Measurements from ENCODE around the gene CTSL. TPM values are rescaled to one million over a fixed set of nuclear protein-coding genes. Genes with fewer than 3 reads are reported as not detected.

Gene CTSL
- total RNA-seq, 1 experiment from 2014 or later = 17.0 TPM

DNA sequence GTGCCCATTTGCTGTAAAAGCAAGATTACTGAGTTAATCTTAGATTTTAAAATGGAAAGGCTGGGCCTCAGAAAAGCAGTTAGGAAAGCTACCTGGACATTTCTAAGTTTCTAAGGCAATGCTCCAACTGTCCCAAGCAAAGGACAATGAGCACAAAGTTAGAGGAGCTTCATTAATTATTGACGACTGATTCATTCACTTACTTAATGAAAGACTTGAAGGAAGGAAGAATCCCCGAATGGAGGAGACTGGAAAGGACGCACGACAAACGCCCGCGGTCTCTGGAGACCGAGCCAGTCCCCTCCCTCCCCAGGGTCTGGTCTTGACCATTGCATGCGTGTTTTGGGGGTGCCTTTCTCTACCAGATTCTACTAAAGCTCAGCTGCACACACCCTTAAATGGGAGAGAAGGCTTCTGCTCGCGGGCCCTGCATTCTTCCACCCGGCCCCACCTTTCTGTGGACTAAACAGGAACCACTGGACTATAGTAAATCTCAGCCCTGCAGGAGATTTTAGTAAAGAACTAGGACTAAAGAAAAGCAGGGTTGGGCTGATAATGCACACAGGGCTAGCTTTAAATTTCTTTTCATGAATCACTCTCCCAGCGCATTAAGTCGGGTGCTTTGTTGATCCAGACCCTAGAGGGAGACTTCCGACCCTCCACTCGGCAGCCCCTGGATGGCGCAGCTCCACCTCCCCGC is 44.8 kb downstream of the CTSL start:
- Histone ChIP-seq H3K4me1 (ENCODE audit: insufficient read depth, low read length, poor library complexity, severe bottlenecking) (no peaks in the 10 kb centered on the region), H3K27me3 (replicated peaks; ENCODE audit: insufficient read depth, low read depth, low read length, poor library complexity) (no peaks in the 10 kb centered on the region), H3K4me3 (ENCODE audit: low read depth, low read length, poor library complexity, severe bottlenecking) (no peak overlapping the region), H3K36me3 (ENCODE audit: insufficient read depth, low read length, poor library complexity, severe bottlenecking) (no peaks in the 10 kb centered on the region), H3K27ac (ENCODE audit: low read depth, low read length, poor library complexity, severe bottlenecking) (no peak overlapping the region), H3K9me3 (ENCODE audit: low read depth, low read length, poor library complexity, severe bottlenecking) (no peaks in the 10 kb centered on the region)
- ChIA-PET CTCF (no interaction called here), POLR2A (ENCODE audit: low non-redundant PET) (no interaction called here)
- no peak for TF ChIP-seq EZH2 (IDR thresholded peaks at IDR 0.05; ENCODE audit: borderline replicate concordance, low read depth, low read length, poor library complexity, severe bottlenecking)
- TF ChIP-seq, protein P1, sequence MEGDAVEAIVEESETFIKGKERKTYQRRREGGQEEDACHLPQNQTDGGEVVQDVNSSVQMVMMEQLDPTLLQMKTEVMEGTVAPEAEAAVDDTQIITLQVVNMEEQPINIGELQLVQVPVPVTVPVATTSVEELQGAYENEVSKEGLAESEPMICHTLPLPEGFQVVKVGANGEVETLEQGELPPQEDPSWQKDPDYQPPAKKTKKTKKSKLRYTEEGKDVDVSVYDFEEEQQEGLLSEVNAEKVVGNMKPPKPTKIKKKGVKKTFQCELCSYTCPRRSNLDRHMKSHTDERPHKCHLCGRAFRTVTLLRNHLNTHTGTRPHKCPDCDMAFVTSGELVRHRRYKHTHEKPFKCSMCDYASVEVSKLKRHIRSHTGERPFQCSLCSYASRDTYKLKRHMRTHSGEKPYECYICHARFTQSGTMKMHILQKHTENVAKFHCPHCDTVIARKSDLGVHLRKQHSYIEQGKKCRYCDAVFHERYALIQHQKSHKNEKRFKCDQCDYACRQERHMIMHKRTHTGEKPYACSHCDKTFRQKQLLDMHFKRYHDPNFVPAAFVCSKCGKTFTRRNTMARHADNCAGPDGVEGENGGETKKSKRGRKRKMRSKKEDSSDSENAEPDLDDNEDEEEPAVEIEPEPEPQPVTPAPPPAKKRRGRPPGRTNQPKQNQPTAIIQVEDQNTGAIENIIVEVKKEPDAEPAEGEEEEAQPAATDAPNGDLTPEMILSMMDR (conservative IDR thresholded peaks at IDR 0.05; ENCODE audit: low read depth, low read length) = no peak
- no peak for DNase-seq (ENCODE audit: low spot score)
- intact Hi-C loops (cut with micrococcal nuclease; ENCODE audit: unreplicated experiment) = no loop called here
- BruUV-seq (replicated peaks) = no TSS peak

DNA sequence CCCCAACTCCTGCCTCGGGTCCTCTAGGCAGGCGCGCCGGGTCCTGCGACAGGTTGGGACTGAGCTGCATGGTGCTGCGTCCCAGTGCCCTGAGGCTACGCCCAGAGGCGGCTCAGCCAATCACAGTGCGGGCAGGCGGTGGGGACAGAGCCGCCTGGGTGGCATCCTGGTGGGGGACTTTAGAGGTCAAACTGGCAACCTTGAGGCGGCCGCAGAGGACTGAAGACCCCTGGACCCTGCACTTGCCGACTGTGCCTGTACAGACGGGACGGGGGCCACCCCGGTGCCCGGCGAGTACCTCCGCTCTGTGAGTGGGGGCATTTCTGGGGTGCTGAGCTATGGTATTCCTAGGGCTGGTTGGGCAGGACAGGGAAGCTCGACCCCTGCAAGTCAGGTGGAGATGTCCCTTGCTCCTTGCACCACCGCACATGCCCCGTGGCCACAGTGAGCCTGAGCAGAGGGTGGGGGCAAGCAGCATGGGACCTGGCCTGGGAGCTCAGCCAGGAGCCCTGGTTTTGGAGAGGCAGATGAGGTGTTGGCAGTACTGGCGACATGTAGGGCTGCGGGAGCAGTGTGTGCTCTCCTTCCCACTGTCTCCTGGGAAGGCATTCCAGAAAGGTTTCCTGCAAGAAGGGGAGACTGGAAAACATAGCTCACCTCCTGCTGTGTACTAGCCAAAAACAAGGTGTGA is 45.5 kb downstream of the CTSL start:
- no TSS peak for BruUV-seq (replicated peaks)
- CTCF ChIA-PET = no interaction called here
- H3K27me3 ChIP-seq (replicated peaks; ENCODE audit: insufficient read depth, low read depth, low read length, poor library complexity) = no peaks in the 10 kb centered on the region
- no peaks in the 10 kb centered on the region for H3K36me3 ChIP-seq (ENCODE audit: insufficient read depth, low read length, poor library complexity, severe bottlenecking)
- no peak for DNase-seq (ENCODE audit: low spot score)
- intact Hi-C loops (cut with micrococcal nuclease; ENCODE audit: unreplicated experiment) = no loop called here
- POLR2A ChIA-PET (ENCODE audit: low non-redundant PET) = no interaction called here
- H3K4me3 ChIP-seq (ENCODE audit: low read depth, low read length, poor library complexity, severe bottlenecking) = no peak overlapping the region
- H3K9me3 ChIP-seq (ENCODE audit: low read depth, low read length, poor library complexity, severe bottlenecking) = no peaks in the 10 kb centered on the region
- H3K27ac ChIP-seq (ENCODE audit: low read depth, low read length, poor library complexity, severe bottlenecking) = no peak overlapping the region
- TF ChIP-seq, protein P1 (conservative IDR thresholded peaks at IDR 0.05; ENCODE audit: low read depth, low read length) = no peak
- TF ChIP-seq EZH2 (IDR thresholded peaks at IDR 0.05; ENCODE audit: borderline replicate concordance, low read depth, low read length, poor library complexity, severe bottlenecking) = no peak
- no peaks in the 10 kb centered on the region for H3K4me1 ChIP-seq (ENCODE audit: insufficient read depth, low read length, poor library complexity, severe bottlenecking)

GRCh38 chr9:87776481-87777379 is 50.8 kb downstream of the CTSL start:
- Histone ChIP-seq H3K27me3 (replicated peaks; ENCODE audit: insufficient read depth, low read depth, low read length, poor library complexity) (no peaks in the 10 kb centered on the region), H3K36me3 (ENCODE audit: insufficient read depth, low read length, poor library complexity, severe bottlenecking) (no peaks in the 10 kb centered on the region), H3K9me3 (ENCODE audit: low read depth, low read length, poor library complexity, severe bottlenecking) (no peaks in the 10 kb centered on the region), H3K4me3 (ENCODE audit: low read depth, low read length, poor library complexity, severe bottlenecking) (no peak overlapping the region), H3K4me1 (ENCODE audit: insufficient read depth, low read length, poor library complexity, severe bottlenecking) (no peaks in the 10 kb centered on the region), H3K27ac (ENCODE audit: low read depth, low read length, poor library complexity, severe bottlenecking) (no peak overlapping the region)
- no peak for DNase-seq (ENCODE audit: low spot score)
- BruUV-seq (replicated peaks) = no TSS peak
- CTCF ChIA-PET = no interaction called here
- POLR2A ChIA-PET (ENCODE audit: low non-redundant PET) = no interaction called here
- intact Hi-C loops (cut with micrococcal nuclease; ENCODE audit: unreplicated experiment) = no loop called here
- no peak for TF ChIP-seq EZH2 (IDR thresholded peaks at IDR 0.05; ENCODE audit: borderline replicate concordance, low read depth, low read length, poor library complexity, severe bottlenecking)
- TF ChIP-seq, protein P1 (conservative IDR thresholded peaks at IDR 0.05; ENCODE audit: low read depth, low read length) = no peak

Data from A673 (cell line).